ENCODE data around the gene WAC. TPM values are rescaled to one million over a fixed set of nuclear protein-coding genes. Genes with fewer than 3 reads are reported as not detected.
"Not testable (repeated sequence)": the region's sequence is repeated elsewhere in the genome, so short reads cannot be mapped to it uniquely, and the experiment has no call there.

The WAC gene
- polyA plus RNA-seq, 6 donors from 2014 or later: 67.8 to 162 (median 139) TPM

DNA sequence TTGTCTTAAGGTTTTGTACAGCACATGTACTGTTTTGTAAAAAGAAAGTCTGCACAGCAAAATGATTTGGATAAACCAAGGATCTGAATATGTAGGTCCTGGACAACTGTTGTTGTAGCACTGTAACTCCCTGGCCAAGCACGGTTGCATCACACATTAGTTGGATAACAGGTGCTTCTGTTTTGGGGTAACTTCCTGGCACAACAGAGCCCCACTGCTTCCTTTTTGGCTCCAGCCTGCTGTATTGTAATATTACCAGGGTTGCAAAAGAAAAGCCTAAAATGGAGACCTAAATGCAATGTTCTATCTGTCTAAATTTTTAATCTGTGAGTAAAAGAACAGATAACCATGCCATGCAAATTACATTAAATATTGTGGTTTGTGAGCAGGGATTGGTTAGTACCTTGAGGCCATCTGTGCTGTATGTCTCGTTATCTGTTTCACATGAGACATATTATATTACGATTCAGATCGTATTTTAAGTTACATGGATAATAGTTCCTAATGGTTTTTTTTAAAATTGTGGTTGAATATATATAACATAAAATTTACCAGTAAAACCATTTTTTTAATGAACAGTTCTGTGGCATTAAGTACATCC, 27.5 kb upstream of the WAC start:
- Mint-ChIP-seq H3K4me1 (peaks cover 0 to 5% (median 0%) of the 10 kb centered on the region in 3 donors), H3K27ac (peak overlapping the region in 1 of 6 donors; percentile 35), H3K9me3 (no peaks in the 10 kb centered on the region), H3K27me3 (no peaks in the 10 kb centered on the region), H3K4me3 (no peak overlapping the region), H3K36me3 (no peaks in the 10 kb centered on the region)
- ATAC-seq (ENCODE audit: low read depth in 2 of 2) (no peak), DNase-seq (no peak)

DNA sequence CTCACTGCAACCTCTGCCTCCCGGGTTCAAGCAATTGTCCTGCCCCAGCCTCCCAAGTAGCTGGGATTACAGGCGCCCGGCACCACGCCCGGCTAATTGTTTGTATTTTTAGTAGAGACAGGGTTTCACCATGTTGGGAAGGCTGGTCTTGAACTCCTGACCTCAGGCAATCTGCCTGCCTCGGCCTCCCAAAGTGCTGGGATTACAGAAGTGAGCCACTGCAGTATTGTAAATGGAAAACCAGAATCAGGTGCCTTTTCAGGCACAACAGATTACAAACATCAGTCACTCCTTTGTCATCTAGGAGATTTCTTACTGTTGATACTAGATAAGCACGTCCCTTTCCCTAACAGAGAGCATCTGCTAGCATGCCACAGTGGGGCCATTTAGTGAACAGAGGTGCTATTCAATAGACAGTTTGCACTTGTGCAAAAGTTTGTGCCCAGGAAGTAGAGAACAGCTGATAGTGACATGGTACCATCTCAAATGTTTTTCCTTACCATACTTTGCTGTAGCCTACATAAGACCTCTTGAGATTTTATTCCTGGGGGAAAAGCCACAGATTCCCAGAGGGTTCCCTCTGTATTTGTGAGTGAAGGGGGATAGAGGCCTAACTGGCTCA, 24.5 kb upstream of the WAC start:
- Mint-ChIP-seq H3K4me3 (no peak overlapping the region), H3K27me3 (no peaks in the 10 kb centered on the region), H3K4me1 (peaks cover 0 to 2% (median 0%) of the 10 kb centered on the region in 3 donors), H3K36me3 (no peaks in the 10 kb centered on the region), H3K27ac (no peak overlapping the region), H3K9me3 (no peaks in the 10 kb centered on the region)
- no peak for ATAC-seq (ENCODE audit: low read depth in 2 of 2)
- no peak for DNase-seq

DNA sequence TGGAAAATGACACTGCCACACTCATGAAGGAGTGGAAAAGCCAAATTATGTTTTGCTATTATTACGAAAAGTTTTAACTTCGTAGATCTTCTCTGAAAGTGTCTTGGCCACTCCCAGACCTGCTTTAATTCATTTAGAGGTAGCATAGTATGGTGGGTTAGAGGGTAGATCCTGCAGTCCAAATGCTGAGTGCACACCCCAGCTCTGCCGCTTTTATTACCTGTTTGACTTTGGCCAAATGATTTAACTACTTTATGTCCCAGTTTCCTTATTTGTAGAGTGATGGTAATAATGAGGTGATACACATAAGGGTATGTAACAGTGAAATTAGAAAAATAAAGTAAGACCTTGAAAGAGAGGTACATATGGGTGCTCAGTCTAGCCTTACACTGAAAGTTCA, 23.6 kb upstream of the WAC start:
- Mint-ChIP-seq H3K36me3 (no peaks in the 10 kb centered on the region), H3K4me3 (no peak overlapping the region), H3K27ac (no peak overlapping the region), H3K4me1 (peaks cover 0 to 2% (median under 1%) of the 10 kb centered on the region in 3 donors), H3K27me3 (no peaks in the 10 kb centered on the region), H3K9me3 (no peaks in the 10 kb centered on the region)
- ATAC-seq (ENCODE audit: low read depth in 2 of 2) (no peak), DNase-seq (no peak)

DNA sequence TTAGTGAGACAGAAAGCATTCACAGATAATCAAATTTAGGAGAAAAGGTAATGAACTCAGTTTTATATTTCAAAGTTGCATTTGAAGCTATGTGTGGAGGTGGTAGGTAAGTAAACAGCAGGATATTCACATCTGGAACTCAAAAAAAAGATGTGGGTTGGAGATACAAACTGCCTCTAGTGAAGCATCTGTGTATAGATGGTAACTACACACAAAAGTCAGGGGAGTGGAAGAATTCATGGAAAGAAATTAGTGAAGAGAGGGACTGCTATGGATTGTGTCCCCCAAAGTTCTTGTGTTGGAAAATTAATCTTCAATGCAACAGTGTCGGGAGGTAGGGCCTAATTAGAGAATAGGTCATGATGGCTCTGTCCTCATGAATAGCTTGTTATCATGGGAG, 18.3 kb upstream of the WAC start:
- H3K4me1 Mint-ChIP-seq: peaks cover 0 to 5% (median 5%) of the 10 kb centered on the region in 3 donors
- H3K4me3 Mint-ChIP-seq: no peak overlapping the region
- H3K27me3 Mint-ChIP-seq: no peaks in the 10 kb centered on the region
- no peak for ATAC-seq (ENCODE audit: low read depth in 2 of 2)
- DNase-seq: no peak
- H3K36me3 Mint-ChIP-seq: peaks cover 0 to under 1% of the 10 kb centered on the region in 2 donors
- H3K9me3 Mint-ChIP-seq: peaks cover 0 to 6% (median under 1%) of the 10 kb centered on the region in 7 donors
- peak overlapping the region in 1 of 6 donors; percentile 3 for H3K27ac Mint-ChIP-seq

DNA sequence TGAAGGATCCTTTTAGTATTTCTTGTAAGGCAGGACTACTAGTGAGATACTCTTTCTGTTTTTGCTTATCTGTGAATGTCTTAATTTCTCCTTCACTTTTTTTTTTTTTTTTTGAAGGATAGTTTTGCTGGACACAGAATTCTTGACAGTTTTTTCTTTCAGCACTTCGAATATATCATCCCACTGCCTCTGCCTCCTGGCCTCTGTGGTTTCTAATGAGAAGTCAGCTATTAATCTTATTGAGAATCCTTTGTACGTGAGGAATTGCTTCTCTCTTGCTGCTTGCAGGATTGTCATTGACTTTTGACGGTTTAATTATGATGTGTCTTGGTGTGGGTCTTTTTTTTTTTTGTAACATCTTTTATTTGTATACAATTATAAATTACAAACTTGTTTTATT, 12.6 kb upstream of the WAC start:
- Mint-ChIP-seq H3K4me3 (no peak overlapping the region), H3K27ac (no peak overlapping the region), H3K9me3 (peaks cover 5 to 28% (median 17%) of the 10 kb centered on the region in 7 donors), H3K4me1 (peaks cover 2 to 9% (median 9%) of the 10 kb centered on the region in 3 donors), H3K36me3 (peaks cover 21 to 27% of the 10 kb centered on the region in 2 donors), H3K27me3 (no peaks in the 10 kb centered on the region)
- ATAC-seq (ENCODE audit: low read depth in 2 of 2) (no peak), DNase-seq (no peak)

DNA sequence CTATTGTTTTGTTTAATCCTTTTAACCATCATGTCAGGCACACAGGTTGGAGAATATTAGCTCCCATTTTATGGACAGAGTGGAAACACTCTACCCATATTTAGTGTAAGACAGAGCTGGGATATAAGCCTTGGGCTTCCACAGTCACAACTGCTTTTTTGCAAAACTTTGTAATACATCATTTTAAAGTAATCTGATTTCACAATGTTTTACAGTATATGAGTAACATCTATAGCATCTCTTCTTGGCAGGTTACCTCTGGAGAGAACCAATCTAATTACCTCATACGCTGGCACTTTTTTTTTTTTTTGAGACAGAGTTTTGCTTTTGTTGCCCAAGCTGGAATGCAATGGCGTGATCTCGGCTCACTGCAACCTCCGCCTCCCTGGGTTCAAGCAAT, 12.1 kb upstream of the WAC start:
- peaks cover 21 to 32% of the 10 kb centered on the region in 2 donors for H3K36me3 Mint-ChIP-seq
- H3K27me3 Mint-ChIP-seq; H3K4me3 Mint-ChIP-seq; ATAC-seq (ENCODE audit: low read depth in 2 of 2); H3K4me1 Mint-ChIP-seq; H3K27ac Mint-ChIP-seq; DNase-seq: not testable (repeated sequence)
- peaks cover 5 to 29% (median 17%) of the 10 kb centered on the region in 7 donors for H3K9me3 Mint-ChIP-seq

DNA sequence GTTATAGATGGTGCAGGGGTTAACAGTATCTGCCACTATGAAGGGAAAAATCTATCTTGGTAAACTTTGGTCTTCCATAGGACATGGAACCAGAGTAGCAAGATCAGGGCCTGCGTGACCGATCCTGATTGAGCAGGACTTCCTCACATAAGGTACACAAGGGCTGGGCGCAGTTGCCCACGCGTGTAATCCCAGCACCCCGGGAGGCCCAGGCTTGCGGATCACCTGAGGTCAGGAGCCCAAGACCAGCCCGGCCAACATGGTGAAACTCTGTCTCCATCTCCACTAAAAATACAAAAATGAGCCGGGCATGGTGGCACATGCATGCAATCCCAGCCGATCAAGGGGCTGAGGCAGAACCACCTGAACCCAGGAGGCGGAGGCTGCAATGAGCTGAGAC, 11.0 kb upstream of the WAC start:
- H3K27ac Mint-ChIP-seq; ATAC-seq (ENCODE audit: low read depth in 2 of 2); DNase-seq; H3K27me3 Mint-ChIP-seq; H3K4me3 Mint-ChIP-seq: not testable (repeated sequence)
- Mint-ChIP-seq H3K36me3 (peaks cover 21 to 36% of the 10 kb centered on the region in 2 donors), H3K4me1 (peaks cover 4 to 15% (median 7%) of the 10 kb centered on the region in 3 donors), H3K9me3 (peaks cover 5 to 29% (median 17%) of the 10 kb centered on the region in 7 donors)

DNA sequence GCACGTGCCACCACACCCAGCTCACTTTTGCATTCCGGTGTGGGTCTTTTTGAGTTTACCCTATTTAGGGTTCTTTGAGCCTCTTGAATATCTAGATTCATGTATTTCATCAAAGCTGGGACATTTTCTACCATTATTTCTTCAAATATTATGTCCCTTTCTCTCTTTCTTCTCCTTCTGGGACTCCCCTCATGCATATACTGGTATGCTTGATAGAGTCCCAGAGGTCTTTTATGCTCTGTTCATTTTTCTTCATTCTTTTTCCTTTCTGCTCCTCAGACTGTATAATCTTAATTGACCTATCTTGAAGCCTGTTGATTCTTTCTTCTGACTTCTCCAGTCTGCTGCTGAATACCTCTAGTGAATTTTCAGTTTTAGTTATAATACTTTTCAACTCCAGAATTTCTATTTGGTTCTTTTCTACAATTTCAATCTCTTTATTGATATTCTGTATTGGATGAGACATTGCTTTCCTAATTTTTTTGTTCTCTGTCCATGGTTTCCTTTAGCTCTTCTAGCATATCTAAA, 9.1 kb upstream of the WAC start:
- Mint-ChIP-seq H3K4me1 (peaks cover 10 to 28% (median 12%) of the 10 kb centered on the region in 3 donors), H3K36me3 (peaks cover 21 to 36% of the 10 kb centered on the region in 2 donors), H3K9me3 (peaks cover 5 to 22% (median 17%) of the 10 kb centered on the region in 7 donors), H3K27ac (no peak overlapping the region), H3K4me3 (no peak overlapping the region), H3K27me3 (no peaks in the 10 kb centered on the region)
- DNase-seq: no peak
- ATAC-seq (ENCODE audit: low read depth in 2 of 2): no peak

DNA sequence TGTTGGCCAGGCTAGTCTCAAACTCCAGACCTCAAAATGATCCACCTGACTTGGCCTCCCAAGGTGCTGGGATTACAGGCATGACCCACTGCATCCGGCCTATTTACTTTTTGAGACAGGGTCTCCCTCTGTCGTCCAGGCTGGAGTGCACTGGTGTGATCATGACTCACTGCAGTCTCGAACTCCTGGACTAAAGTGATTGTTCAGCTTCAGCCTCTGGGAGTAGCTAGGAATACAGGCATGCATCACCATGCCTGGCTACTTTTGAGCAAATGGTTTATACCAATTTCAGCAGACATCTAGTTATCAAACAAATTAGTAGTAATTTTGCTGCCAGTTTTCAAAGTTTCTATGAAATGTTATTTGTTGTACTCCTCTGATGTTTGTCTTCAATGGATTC, 2.2 kb upstream of the WAC start:
- Mint-ChIP-seq H3K4me1 (peaks cover 37 to 73% (median 62%) of the 10 kb centered on the region in 3 donors), H3K27ac (peak overlapping the region; percentile 55 to 100 (median 98)), H3K4me3 (peak overlapping the region in 7 of 8 donors; percentile 95 to 100 (median 98)), H3K27me3 (no peaks in the 10 kb centered on the region), H3K36me3 (peaks cover 0 to 11% of the 10 kb centered on the region in 2 donors), H3K9me3 (peaks cover 0 to 2% (median 0%) of the 10 kb centered on the region in 7 donors)
- DNase-seq (no peak), ATAC-seq (ENCODE audit: low read depth in 2 of 2) (no peak)

DNA sequence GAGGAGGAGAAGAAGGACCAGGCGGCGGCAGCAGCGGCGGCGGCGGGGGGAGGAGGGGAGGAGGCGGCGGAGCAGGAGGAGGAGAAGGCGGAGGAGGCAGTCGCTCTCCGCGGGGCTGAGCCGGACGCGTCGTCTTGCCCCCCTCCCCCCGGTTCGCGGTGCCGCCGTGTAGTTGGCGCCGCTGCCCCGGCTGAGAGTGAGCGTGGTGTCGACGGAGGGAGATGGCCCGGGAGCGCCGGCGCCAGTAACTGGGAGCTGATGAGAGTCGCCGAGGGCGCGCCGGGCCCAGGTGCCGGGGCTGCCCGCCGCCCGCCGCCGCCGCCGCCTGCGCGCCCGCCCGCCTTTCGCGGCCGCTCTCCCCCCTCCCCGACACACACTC, 257 bp downstream of the WAC start:
- peak overlapping the region; percentile 98 to 100 (median 99) for H3K4me3 Mint-ChIP-seq
- ATAC-seq (ENCODE audit: low read depth in 2 of 2) (peak in 1 of 2 donors; percentile 1), DNase-seq (no peak)
- H3K9me3 Mint-ChIP-seq: no peaks in the 10 kb centered on the region
- peaks cover 42 to 72% (median 64%) of the 10 kb centered on the region in 3 donors for H3K4me1 Mint-ChIP-seq
- H3K36me3 Mint-ChIP-seq: peaks cover 7 to 14% of the 10 kb centered on the region in 2 donors
- peak overlapping the region; percentile 99 to 100 (median 100) for H3K27ac Mint-ChIP-seq
- H3K27me3 Mint-ChIP-seq: no peaks in the 10 kb centered on the region

DNA sequence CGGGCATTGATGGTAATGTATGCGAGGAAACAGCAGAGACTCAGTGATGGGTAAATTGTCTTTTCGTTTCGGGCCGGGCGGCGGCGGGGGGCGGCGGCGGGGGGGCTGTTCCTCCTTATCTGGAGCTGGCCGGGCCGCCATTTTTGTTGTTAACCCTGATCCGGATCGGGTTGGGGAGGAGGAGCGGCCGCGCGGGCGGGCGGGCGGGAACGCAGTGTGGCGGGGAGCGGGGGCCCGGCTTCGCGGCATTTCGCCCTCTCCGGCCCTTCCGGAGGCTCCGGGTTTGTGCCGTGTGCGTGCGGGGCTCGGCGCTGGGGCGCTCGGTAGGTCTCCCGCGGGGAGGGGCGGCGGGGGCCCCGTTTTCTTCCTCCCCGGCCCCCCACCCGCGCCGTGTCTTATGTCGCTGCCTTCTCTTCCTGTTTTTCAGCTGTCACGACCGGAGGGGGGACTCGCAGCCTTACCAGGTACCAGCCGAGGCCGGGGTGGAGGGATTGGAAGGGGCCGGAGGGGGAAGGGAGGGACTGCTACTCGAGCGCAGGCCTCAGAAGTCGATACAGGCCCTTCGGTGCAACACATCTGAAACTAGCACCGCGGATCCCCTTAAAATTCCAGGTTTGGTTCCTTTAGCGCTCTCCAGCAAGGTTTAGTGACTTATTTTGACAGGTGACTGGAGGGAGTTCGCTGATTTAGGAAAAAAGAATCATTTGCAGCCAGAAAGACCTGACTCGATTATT, 820 bp downstream of the WAC start:
- peaks cover 42 to 69% (median 62%) of the 10 kb centered on the region in 3 donors for H3K4me1 Mint-ChIP-seq
- H3K9me3 Mint-ChIP-seq: no peaks in the 10 kb centered on the region
- H3K27ac Mint-ChIP-seq: peak overlapping the region; percentile 96 to 100 (median 99)
- DNase-seq (peak; percentile 63), ATAC-seq (ENCODE audit: low read depth in 2 of 2) (peak; percentile 15)
- peak overlapping the region; percentile 92 to 100 (median 99) for H3K4me3 Mint-ChIP-seq
- peaks cover 7 to 14% of the 10 kb centered on the region in 2 donors for H3K36me3 Mint-ChIP-seq
- H3K27me3 Mint-ChIP-seq: no peaks in the 10 kb centered on the region

DNA sequence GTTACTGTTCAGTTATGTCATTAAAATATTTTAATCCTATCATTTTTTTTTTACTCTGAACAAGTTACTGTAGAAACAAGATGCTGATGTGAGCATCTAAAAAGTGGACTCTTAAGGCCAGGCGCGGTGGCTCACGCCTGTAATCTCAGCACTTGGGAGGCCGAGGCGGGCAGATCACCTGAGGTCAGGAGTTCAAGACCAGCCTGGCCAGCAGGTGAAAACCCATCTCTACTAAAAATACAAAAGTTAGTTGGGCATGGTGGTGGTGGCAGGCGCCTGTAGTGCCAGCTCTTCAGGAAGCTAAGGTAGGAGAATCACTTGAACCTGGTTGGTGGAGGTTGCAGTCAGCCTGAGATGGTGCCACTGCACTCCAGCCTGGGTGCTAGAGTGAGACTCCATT, 2.9 kb downstream of the WAC start:
- peak overlapping the region in 4 of 6 donors; percentile 30 to 100 (median 70) for H3K27ac Mint-ChIP-seq
- peak overlapping the region in 6 of 8 donors; percentile 15 to 100 (median 40) for H3K4me3 Mint-ChIP-seq
- H3K9me3 Mint-ChIP-seq: no peaks in the 10 kb centered on the region
- H3K27me3 Mint-ChIP-seq: no peaks in the 10 kb centered on the region
- DNase-seq: no peak
- ATAC-seq (ENCODE audit: low read depth in 2 of 2): no peak
- H3K36me3 Mint-ChIP-seq: peaks cover 7 to 14% of the 10 kb centered on the region in 2 donors
- peaks cover 27 to 57% (median 47%) of the 10 kb centered on the region in 3 donors for H3K4me1 Mint-ChIP-seq

DNA sequence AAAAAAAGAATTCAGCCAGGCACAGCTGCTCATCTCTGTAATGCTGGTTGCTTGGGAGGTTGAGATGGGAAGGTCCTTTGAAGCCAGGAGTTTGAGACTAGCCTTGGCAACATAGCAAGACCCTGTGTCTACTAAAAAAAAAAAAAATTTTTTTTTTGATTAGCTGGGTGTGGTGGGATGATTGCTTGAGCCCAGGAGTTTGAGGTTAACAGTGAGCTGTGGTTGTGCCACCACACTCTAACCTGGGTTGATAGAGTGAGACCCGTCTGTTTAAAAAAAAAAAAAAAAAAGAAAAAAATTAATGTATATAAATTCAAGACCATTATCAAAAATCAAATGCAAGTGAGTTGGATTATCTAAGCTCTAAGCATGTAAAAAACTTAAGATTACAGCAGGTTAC, 5.7 kb downstream of the WAC start:
- Mint-ChIP-seq H3K4me1 (peaks cover 35 to 70% (median 52%) of the 10 kb centered on the region in 3 donors), H3K27ac (no peak overlapping the region), H3K27me3 (no peaks in the 10 kb centered on the region), H3K36me3 (peaks cover 15 to 17% of the 10 kb centered on the region in 2 donors), H3K4me3 (peak overlapping the region in 1 of 8 donors; percentile 30), H3K9me3 (no peaks in the 10 kb centered on the region)
- DNase-seq (no peak), ATAC-seq (ENCODE audit: low read depth in 2 of 2) (no peak)

All from naive B cell (primary cell).